Neural progenitor cell (in vitro differentiated cells): ENCODE results near the gene VASH2. TPM values are rescaled to one million over a fixed set of nuclear protein-coding genes. Genes with fewer than 3 reads are reported as not detected.

Source experiments
- DNase-seq: peaks from one replicate; pipeline ENCODE4 v3.0.0-alpha.2; 2016; ENCODE audit warnings: low spot score
- H2AFZ ChIP-seq: fragments of 200-600 bp; sonication (generic); replicated peaks from 2 replicates; pipeline ENCODE4 v1.6.1; 2016; ENCODE audit warnings: antibody characterized with exemption
- H3F3A ChIP-seq: fragments of 200-600 bp; sonication (generic); 2 replicates; pipeline ENCODE4 v1.6.1; 2016; ENCODE audit warnings: antibody characterized with exemption, low read depth
- H3K27ac ChIP-seq: fragments of 200-600 bp; sonication (generic); 2 replicates; pipeline ENCODE4 v1.5.1; 2016; ENCODE audit warnings: mild to moderate bottlenecking
- H3K27me3 ChIP-seq: fragments of 200-600 bp; sonication (generic); 2 replicates; pipeline ENCODE4 v1.6.1; 2016; ENCODE audit warnings: mild to moderate bottlenecking, moderate library complexity
- H3K36me3 ChIP-seq: fragments of 200-600 bp; sonication (generic); 2 replicates; pipeline ENCODE4 v1.5.1; 2016
- H3K4me1 ChIP-seq: fragments of 200-600 bp; sonication (generic); 2 replicates; pipeline ENCODE4 v1.6.1; 2016; ENCODE audit warnings: mixed run types
- H3K4me2 ChIP-seq: fragments of 200-600 bp; sonication (generic); 2 replicates; pipeline ENCODE4 v1.6.1; 2016
- H3K4me3 ChIP-seq: fragments of 200-600 bp; sonication (generic); 2 replicates; pipeline ENCODE4 v1.5.1; 2016
- H3K79me2 ChIP-seq: fragments of 200-600 bp; sonication (generic); 2 replicates; pipeline ENCODE4 v1.6.1; 2016; ENCODE audit warnings: low read depth
- H3K9ac ChIP-seq: fragments of 200-600 bp; sonication (generic); 2 replicates; pipeline ENCODE4 v1.6.1; 2016
- H3K9me3 ChIP-seq: fragments of 200-600 bp; sonication (generic); 2 replicates; pipeline ENCODE4 v1.5.1; 2016; ENCODE audit warnings: low read depth
- H4K20me1 ChIP-seq: fragments of 200-600 bp; sonication (generic); 2 replicates; pipeline ENCODE4 v1.6.1; 2016; ENCODE audit warnings: low read depth
- H3K27ac Mint-ChIP-seq: 3 replicates; pipeline ENCODE4 v1.8.0; 2021; ENCODE audit warnings: mixed read lengths
- H3K27me3 Mint-ChIP-seq: 2 replicates; pipeline ENCODE4 v1.8.0; 2022; ENCODE audit warnings: low read depth, mild to moderate bottlenecking, inconsistent platforms, moderate library complexity, mixed read lengths; ENCODE audit not compliant: insufficient read depth
- H3K36me3 Mint-ChIP-seq: 3 replicates; pipeline ENCODE4 v1.8.0; 2021; ENCODE audit warnings: mixed read lengths
- H3K4me1 Mint-ChIP-seq: 3 replicates; pipeline ENCODE4 v1.8.0; 2021; ENCODE audit warnings: mixed read lengths
- H3K4me3 Mint-ChIP-seq: 3 replicates; pipeline ENCODE4 v1.8.0; 2021; ENCODE audit warnings: mild to moderate bottlenecking, moderate library complexity, mixed read lengths
- H3K9me3 Mint-ChIP-seq: 3 replicates; pipeline ENCODE4 v1.8.0; 2020; ENCODE audit warnings: mixed read lengths
- CTCF ChIP-seq: fragments of 200-600 bp; sonication (generic); IDR thresholded peaks from 2 replicates; pipeline ENCODE4 v1.5.1; 2017; ENCODE audit warnings: antibody characterized with exemption, mild to moderate bottlenecking
- EZH2 ChIP-seq: fragments of 200-600 bp; sonication (generic); IDR thresholded peaks from 2 replicates; pipeline ENCODE4 v1.6.1; 2017; ENCODE audit warnings: antibody characterized with exemption, mild to moderate bottlenecking, moderate library complexity
- EZH2phosphoT487 ChIP-seq: fragments of 200-600 bp; sonication (generic); IDR thresholded peaks from 2 replicates; pipeline ENCODE4 v1.6.1; 2017; ENCODE audit warnings: antibody characterized with exemption
- total RNA-seq: library from RNA; depleted of rRNA; stranded (reverse); fragments of >200 nt; gene quantifications from 2 replicates; pipeline ENCODE4 v1.2.3, GENCODE V29; 2015; ENCODE audit warnings: low replicate concordance

VASH2 gene
- total RNA-seq, 1 donor from 2014 or later: 5.2 TPM

GRCh38 chr1:212922016-212922415 lies 28.3 kb upstream of the VASH2 start:
- Histone ChIP-seq H2AFZ (no peak overlapping the region), H3K9ac (no peak overlapping the region), H3F3A (peaks cover under 1% of the 10 kb centered on the region), H3K36me3 (no peaks in the 10 kb centered on the region), H4K20me1 (no peaks in the 10 kb centered on the region), H3K4me1 (no peaks in the 10 kb centered on the region), H3K9me3 (no peaks in the 10 kb centered on the region), H3K27ac (no peak overlapping the region), H3K79me2 (no peaks in the 10 kb centered on the region), H3K4me3 (no peak overlapping the region), H3K4me2 (no peak overlapping the region), H3K27me3 (no peaks in the 10 kb centered on the region)
- peaks cover 17% of the 10 kb centered on the region for H3K27me3 Mint-ChIP-seq
- no peak overlapping the region for H3K27ac Mint-ChIP-seq
- H3K4me1 Mint-ChIP-seq: peaks cover 7% of the 10 kb centered on the region
- no peak for DNase-seq
- H3K9me3 Mint-ChIP-seq: peaks cover 2% of the 10 kb centered on the region
- TF ChIP-seq CTCF: no peak
- no peak for TF ChIP-seq EZH2
- TF ChIP-seq EZH2phosphoT487: no peak
- H3K36me3 Mint-ChIP-seq: peaks cover 1% of the 10 kb centered on the region
- H3K4me3 Mint-ChIP-seq: no peak overlapping the region

GRCh38 chr1:212926372-212926771 lies 24.0 kb upstream of the VASH2 start:
- no peaks in the 10 kb centered on the region for H3K36me3 Mint-ChIP-seq
- H3K36me3 ChIP-seq: no peaks in the 10 kb centered on the region

GRCh38 chr1:212928323-212929291 lies 21.7 kb upstream of the VASH2 start:
- Histone ChIP-seq H4K20me1 (no peaks in the 10 kb centered on the region), H2AFZ (peak overlapping the region; percentile 36), H3K4me3 (no peak overlapping the region), H3K36me3 (no peaks in the 10 kb centered on the region), H3K27me3 (no peaks in the 10 kb centered on the region), H3K27ac (peak overlapping the region; percentile 67), H3K4me1 (peaks cover 15% of the 10 kb centered on the region), H3K4me2 (peak overlapping the region; percentile 36), H3F3A (peaks cover 25% of the 10 kb centered on the region), H3K79me2 (no peaks in the 10 kb centered on the region), H3K9ac (no peak overlapping the region), H3K9me3 (no peaks in the 10 kb centered on the region)
- Mint-ChIP-seq H3K9me3 (no peaks in the 10 kb centered on the region), H3K36me3 (no peaks in the 10 kb centered on the region), H3K4me3 (peak overlapping the region; percentile 7), H3K27me3 (peaks cover 18% of the 10 kb centered on the region), H3K4me1 (peaks cover 22% of the 10 kb centered on the region), H3K27ac (peak overlapping the region; percentile 92)
- DNase-seq: peak; percentile 55
- TF ChIP-seq CTCF (no peak), EZH2 (no peak), EZH2phosphoT487 (no peak)

More at GRCh38 chr1:212926372-212926771, 24.0 kb upstream of the VASH2 start:
- Histone ChIP-seq H3K27ac (no peak overlapping the region), H3K27me3 (no peaks in the 10 kb centered on the region), H3K79me2 (no peaks in the 10 kb centered on the region), H3F3A (peaks cover 25% of the 10 kb centered on the region), H3K9ac (no peak overlapping the region), H3K4me2 (no peak overlapping the region), H3K9me3 (no peaks in the 10 kb centered on the region), H3K4me1 (peaks cover 15% of the 10 kb centered on the region), H4K20me1 (no peaks in the 10 kb centered on the region), H3K4me3 (no peak overlapping the region), H2AFZ (no peak overlapping the region)
- TF ChIP-seq EZH2 (no peak), EZH2phosphoT487 (no peak), CTCF (no peak)
- Mint-ChIP-seq H3K4me1 (peaks cover 25% of the 10 kb centered on the region), H3K4me3 (no peak overlapping the region), H3K9me3 (peaks cover 2% of the 10 kb centered on the region), H3K27ac (no peak overlapping the region), H3K27me3 (peaks cover 18% of the 10 kb centered on the region)
- no peak for DNase-seq
